ENCODE data around the gene ARTN. TPM values are rescaled to one million over a fixed set of nuclear protein-coding genes. Genes with fewer than 3 reads are reported as not detected.

The ARTN gene
- total and polyA plus RNA-seq, 9 of the 15 experiments (the other 6 are each of a cell fraction or from before 2014, with no cell fraction given) = 0.06 to 0.38 TPM; not detected in 7

DNA sequence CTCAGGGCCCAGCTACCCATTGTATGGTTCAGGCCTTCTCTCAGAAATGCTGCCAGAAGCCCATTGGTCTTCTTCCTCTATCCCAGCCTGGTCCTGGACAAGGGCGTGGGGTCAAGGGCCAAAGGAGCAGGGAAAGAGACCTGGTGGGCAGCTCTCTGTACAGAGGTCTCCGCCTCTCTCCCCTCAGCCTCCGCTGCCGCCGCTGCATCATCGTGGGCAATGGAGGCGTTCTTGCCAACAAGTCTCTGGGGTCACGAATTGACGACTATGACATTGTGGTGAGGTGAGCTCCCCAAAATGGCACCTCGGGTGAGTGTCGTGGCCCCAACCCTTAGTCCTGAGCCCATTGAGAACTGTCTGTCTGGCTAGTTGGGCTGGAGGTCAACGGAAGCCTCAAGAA is 34.6 kb upstream of the ARTN start:
- Histone ChIP-seq H3K27ac (ENCODE audit: extremely low read depth, low read depth, low read length) (no peak overlapping the region), H3K9ac (ENCODE audit: insufficient read depth in 1 of 2, low read depth in 2 of 2, low read length in 2 of 2) (no peak overlapping the region), H3K79me2 (ENCODE audit: control insufficient read depth, insufficient read depth, low read length) (no peaks in the 10 kb centered on the region), H3K9me3 (replicated peaks; ENCODE audit: control insufficient read depth, insufficient read depth, low read depth, low read length) (no peaks in the 10 kb centered on the region), H3K9me1 (ENCODE audit: control insufficient read depth, insufficient read depth, low read length) (peaks cover 3% of the 10 kb centered on the region), H4K20me1 (replicated peaks; ENCODE audit: control insufficient read depth, insufficient read depth, low read length) (no peaks in the 10 kb centered on the region), H3K36me3 (ENCODE audit: control insufficient read depth, insufficient read depth, low read length) (peaks cover 12% of the 10 kb centered on the region; the same call in 2 of the 3 replicates), H3K27me3 (ENCODE audit: control insufficient read depth in 2 of 2, insufficient read depth in 2 of 2, low read length in 2 of 2) (no peaks in the 10 kb centered on the region), H2AFZ (ENCODE audit: low read depth, low read length) (no peak overlapping the region), H3K4me1 (replicated peaks in 1 of 2; ENCODE audit: control insufficient read depth in 2 of 2, insufficient read depth in 2 of 2, low read length in 2 of 2) (peaks cover 3 to 14% of the 10 kb centered on the region in 2 experiments; a peak in 3 of 5 replicates), H3K4me3 (no peak overlapping the region), H3K4me2 (ENCODE audit: insufficient read depth, low read length) (no peak overlapping the region)
- no TSS peak for BruUV-seq (replicated peaks)
- TF ChIP-seq TAF15 (IDR thresholded peaks at IDR 0.05; ENCODE audit: low read depth, low read length) (no peak), SOX6 (IDR thresholded peaks at IDR 0.05) (no peak), FOXK1 (CRISPR knock-in tag; IDR thresholded peaks at IDR 0.05; ENCODE audit: borderline replicate concordance) (no peak), RBM34 (IDR thresholded peaks at IDR 0.05; ENCODE audit: borderline replicate concordance, insufficient read depth, low read length) (no peak), YBX1 (IDR thresholded peaks at IDR 0.05) (no peak), SMARCC2 (IDR thresholded peaks at IDR 0.05; ENCODE audit: low read depth) (no peak), ZEB2 (IDR thresholded peaks at IDR 0.05) (no peak), SMAD2 (IDR thresholded peaks at IDR 0.05; ENCODE audit: low read depth, low read length) (no peak), TEAD2 (tag; IDR thresholded peaks at IDR 0.05) (no peak), CBX5 (IDR thresholded peaks at IDR 0.05; ENCODE audit: borderline replicate concordance, low read depth) (no peak), XRCC5 (IDR thresholded peaks at IDR 0.05; ENCODE audit: low read depth, low read length) (no peak), JUND (IDR thresholded peaks at IDR 0.05; ENCODE audit: borderline replicate concordance, low read depth, low read length) (no peak), JUND (tag; IDR thresholded peaks at IDR 0.05; ENCODE audit: borderline replicate concordance, low read depth, low read length) (no peak), ZNF436 (CRISPR knock-in tag; IDR thresholded peaks at IDR 0.05) (no peak), PHF21A (IDR thresholded peaks at IDR 0.05; ENCODE audit: borderline replicate concordance, low read depth) (no peak), SNIP1 (IDR thresholded peaks at IDR 0.05; ENCODE audit: low read depth) (no peak), SMARCA5 (IDR thresholded peaks at IDR 0.05) (no peak), CREB1 (IDR thresholded peaks at IDR 0.05) (no peak), CREB1 (CRISPR knock-in tag; IDR thresholded peaks at IDR 0.05) (no peak)
- TF ChIP-seq, protein P1, sequence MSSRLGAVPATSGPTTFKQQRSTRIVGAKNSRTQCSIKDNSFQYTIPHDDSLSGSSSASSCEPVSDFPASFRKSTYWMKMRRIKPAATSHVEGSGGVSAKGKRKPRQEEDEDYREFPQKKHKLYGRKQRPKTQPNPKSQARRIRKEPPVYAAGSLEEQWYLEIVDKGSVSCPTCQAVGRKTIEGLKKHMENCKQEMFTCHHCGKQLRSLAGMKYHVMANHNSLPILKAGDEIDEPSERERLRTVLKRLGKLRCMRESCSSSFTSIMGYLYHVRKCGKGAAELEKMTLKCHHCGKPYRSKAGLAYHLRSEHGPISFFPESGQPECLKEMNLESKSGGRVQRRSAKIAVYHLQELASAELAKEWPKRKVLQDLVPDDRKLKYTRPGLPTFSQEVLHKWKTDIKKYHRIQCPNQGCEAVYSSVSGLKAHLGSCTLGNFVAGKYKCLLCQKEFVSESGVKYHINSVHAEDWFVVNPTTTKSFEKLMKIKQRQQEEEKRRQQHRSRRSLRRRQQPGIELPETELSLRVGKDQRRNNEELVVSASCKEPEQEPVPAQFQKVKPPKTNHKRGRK (tag; IDR thresholded peaks at IDR 0.05) = no peak
- TF ChIP-seq, protein P2, sequence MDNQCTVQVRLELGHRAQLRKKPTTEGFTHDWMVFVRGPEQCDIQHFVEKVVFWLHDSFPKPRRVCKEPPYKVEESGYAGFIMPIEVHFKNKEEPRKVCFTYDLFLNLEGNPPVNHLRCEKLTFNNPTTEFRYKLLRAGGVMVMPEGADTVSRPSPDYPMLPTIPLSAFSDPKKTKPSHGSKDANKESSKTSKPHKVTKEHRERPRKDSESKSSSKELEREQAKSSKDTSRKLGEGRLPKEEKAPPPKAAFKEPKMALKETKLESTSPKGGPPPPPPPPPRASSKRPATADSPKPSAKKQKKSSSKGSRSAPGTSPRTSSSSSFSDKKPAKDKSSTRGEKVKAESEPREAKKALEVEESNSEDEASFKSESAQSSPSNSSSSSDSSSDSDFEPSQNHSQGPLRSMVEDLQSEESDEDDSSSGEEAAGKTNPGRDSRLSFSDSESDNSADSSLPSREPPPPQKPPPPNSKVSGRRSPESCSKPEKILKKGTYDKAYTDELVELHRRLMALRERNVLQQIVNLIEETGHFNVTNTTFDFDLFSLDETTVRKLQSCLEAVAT (IDR thresholded peaks at IDR 0.05) = no peak
- TF ChIP-seq, protein P3, sequence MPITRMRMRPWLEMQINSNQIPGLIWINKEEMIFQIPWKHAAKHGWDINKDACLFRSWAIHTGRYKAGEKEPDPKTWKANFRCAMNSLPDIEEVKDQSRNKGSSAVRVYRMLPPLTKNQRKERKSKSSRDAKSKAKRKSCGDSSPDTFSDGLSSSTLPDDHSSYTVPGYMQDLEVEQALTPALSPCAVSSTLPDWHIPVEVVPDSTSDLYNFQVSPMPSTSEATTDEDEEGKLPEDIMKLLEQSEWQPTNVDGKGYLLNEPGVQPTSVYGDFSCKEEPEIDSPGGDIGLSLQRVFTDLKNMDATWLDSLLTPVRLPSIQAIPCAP (CRISPR knock-in tag; IDR thresholded peaks at IDR 0.05; ENCODE audit: borderline replicate concordance) = no peak
- FAIRE-seq = no peak
- in situ Hi-C loops (cut with MboI) (no loop called here), intact Hi-C loops (cut with micrococcal nuclease) (no loop called here)
- CTCF ChIA-PET (ENCODE audit: low intra/inter-chr PET ratio) = no interaction called here
- DNase-seq (ENCODE audit: extremely low read depth in 1 of 4, low spot score in 3 of 4) = no peak
- no peak for ATAC-seq
- POLR2A ChIA-PET = no interaction called here
- WGBS (ENCODE audit: insufficient coverage, low coverage, missing lambda C conversion rate) = 88% methylated on average over 12 of the region's 12 CpGs

Data from K562 (cell line).